Fibroblast of skin of right biceps (primary cell): ENCODE data around the gene DENND4C.

Source experiments
- DNase-seq: peaks from one replicate; pipeline ENCODE4 v3.0.0-alpha.2; 2013

The DENND4C gene

DNA sequence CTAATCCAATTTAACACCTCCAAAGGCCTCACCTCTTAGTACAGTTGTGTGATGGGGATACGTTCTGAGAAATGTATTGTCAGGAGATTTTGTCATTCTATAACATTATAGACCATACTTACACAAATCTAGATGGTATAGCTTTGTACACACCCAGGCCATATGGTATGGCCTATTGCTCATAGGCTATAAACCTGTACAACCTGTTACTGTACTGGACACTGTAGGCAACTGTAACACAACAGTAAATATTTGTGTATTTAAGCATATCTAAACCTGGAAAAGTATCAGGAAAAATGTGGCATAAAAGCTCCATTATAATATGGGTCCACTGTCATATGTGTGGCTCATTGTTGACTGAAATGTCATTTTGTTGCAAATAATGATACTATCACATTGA, 190.4 kb downstream of the DENND4C start:
- DNase-seq: no peak
